ENCODE results near the gene CFAP298. TPM values are rescaled to one million over a fixed set of nuclear protein-coding genes. Genes with fewer than 3 reads are reported as not detected.
A peak's percentile ranks its signal among the peaks of the same experiment; 100 is the strongest.

Gene CFAP298
- total RNA-seq, 1 experiment from 2014 or later = 28.9 TPM

DNA sequence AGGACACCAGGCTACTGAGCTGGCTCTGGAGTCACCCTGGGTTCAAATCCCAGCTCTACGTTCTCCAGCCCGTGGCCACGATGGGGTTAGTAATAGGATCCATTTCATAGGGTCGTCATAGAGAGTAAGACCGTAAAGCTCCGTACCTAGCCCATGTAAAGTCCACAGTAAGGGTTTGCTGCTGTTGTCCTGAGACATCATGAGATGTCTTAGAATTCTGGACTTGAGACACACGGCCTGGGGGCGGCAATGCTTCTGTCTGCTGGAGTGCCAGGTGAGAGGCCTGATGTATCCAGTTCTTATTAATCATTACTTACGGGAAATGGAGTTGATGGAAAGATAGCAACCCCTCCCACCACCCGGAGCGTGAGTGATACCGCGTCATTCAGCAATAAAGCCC is 30.4 kb downstream of the CFAP298 start:
- DNase-seq = no peak
- intact Hi-C loops (cut with micrococcal nuclease; ENCODE audit: unreplicated experiment) = no loop called here
- Mint-ChIP-seq H3K27me3 (ENCODE audit: unreplicated experiment) (no peaks in the 10 kb centered on the region), H3K4me3 (ENCODE audit: low read depth, unreplicated experiment) (no peak overlapping the region), H3K9me3 (ENCODE audit: low read depth, unreplicated experiment) (no peaks in the 10 kb centered on the region), H3K4me1 (ENCODE audit: low read depth, unreplicated experiment) (no peaks in the 10 kb centered on the region), H3K27ac (ENCODE audit: unreplicated experiment) (no peak overlapping the region), H3K36me3 (ENCODE audit: insufficient read depth, unreplicated experiment) (no peaks in the 10 kb centered on the region)
- no TSS peak for BruUV-seq (replicated peaks)
- CTCF ChIA-PET = interaction anchor here (0.6 kb wide), 1 partner anchor 27 kb away, joined by 3 read pairs; no protein-coding TSS in a partner anchor
- TF ChIP-seq CTCF (IDR thresholded peaks at IDR 0.05; ENCODE audit: unreplicated experiment) = no peak

- Mint-ChIP-seq H3K4me3 (ENCODE audit: low read depth, unreplicated experiment) (no peak overlapping the region), H3K4me1 (ENCODE audit: low read depth, unreplicated experiment) (no peaks in the 10 kb centered on the region), H3K36me3 (ENCODE audit: insufficient read depth, unreplicated experiment) (no peaks in the 10 kb centered on the region), H3K27me3 (ENCODE audit: unreplicated experiment) (no peaks in the 10 kb centered on the region), H3K9me3 (ENCODE audit: low read depth, unreplicated experiment) (no peaks in the 10 kb centered on the region), H3K27ac (ENCODE audit: unreplicated experiment) (no peak overlapping the region)
- BruUV-seq (replicated peaks) = no TSS peak
- no peak for DNase-seq
- TF ChIP-seq CTCF (IDR thresholded peaks at IDR 0.05; ENCODE audit: unreplicated experiment) = no peak
- CTCF ChIA-PET = no interaction called here
- intact Hi-C loops (cut with micrococcal nuclease; ENCODE audit: unreplicated experiment) = no loop called here
These were observed 31.2 kb downstream of the CFAP298 start for GRCh38 chr21:32580949-32581348.

DNA sequence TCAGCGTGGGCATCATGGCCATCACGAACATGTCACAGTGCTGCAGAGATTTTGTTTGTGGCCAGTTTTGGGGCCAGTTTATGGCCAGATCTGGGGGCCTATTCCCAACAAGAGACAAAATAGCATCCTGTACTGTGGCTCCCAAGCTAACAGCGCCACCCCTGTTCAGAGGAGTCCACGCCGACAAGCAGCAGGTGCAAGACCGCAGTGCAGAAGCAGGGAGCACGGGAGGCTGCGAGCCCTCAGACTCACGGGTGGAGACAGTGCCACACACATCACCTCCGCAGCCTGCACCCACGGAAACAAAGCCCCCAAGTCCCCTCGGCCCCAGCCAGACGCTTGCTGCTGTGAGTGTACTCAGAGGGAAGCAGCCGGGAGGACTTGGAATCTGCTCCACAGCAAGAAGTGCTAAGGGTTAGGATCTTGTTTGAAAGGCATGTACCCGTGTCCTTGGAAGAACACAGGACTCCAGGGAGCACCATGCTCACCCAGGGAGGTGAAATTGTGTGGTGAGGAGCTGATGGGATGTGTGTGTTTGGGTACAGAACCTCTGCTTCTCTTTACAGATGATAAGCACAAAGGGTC is 34.0 kb downstream of the CFAP298 start:
- H3K27me3 Mint-ChIP-seq (ENCODE audit: unreplicated experiment) = no peaks in the 10 kb centered on the region
- H3K36me3 Mint-ChIP-seq (ENCODE audit: insufficient read depth, unreplicated experiment) = no peaks in the 10 kb centered on the region
- no peak for TF ChIP-seq CTCF (IDR thresholded peaks at IDR 0.05; ENCODE audit: unreplicated experiment)
- H3K9me3 Mint-ChIP-seq (ENCODE audit: low read depth, unreplicated experiment) = no peaks in the 10 kb centered on the region
- CTCF ChIA-PET = interaction anchor here (0.6 kb wide), 1 partner anchor 176 kb away, joined by 3 read pairs; no protein-coding TSS in a partner anchor
- no peak overlapping the region for H3K27ac Mint-ChIP-seq (ENCODE audit: unreplicated experiment)
- peak; percentile 19 for DNase-seq
- BruUV-seq (replicated peaks) = no TSS peak
- H3K4me3 Mint-ChIP-seq (ENCODE audit: low read depth, unreplicated experiment) = no peak overlapping the region
- intact Hi-C loops (cut with micrococcal nuclease; ENCODE audit: unreplicated experiment) = no loop called here
- no peaks in the 10 kb centered on the region for H3K4me1 Mint-ChIP-seq (ENCODE audit: low read depth, unreplicated experiment)

DNA sequence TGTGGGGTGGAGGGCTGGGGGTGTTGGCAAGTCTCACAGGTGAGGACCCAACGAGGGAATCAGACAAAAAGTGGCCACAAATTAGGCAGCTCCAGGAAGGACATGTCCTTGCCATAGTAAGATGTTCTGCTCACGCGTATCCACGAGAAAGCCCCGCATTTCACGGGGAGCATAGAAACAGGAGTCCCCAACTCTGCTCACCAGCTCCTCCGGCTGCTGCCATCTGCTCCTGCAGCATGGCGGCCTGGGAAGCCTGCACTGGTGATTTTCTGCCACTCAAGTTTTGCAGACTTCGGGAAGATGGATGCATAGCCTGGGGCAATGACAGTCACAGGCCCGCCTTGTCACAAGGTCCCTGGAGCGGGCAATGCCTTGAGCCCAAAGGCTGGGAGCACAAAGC is 36.2 kb downstream of the CFAP298 start:
- intact Hi-C loops (cut with micrococcal nuclease; ENCODE audit: unreplicated experiment) = no loop called here
- CTCF ChIA-PET = no interaction called here
- DNase-seq = no peak
- H3K27ac Mint-ChIP-seq (ENCODE audit: unreplicated experiment) = no peak overlapping the region
- H3K36me3 Mint-ChIP-seq (ENCODE audit: insufficient read depth, unreplicated experiment) = no peaks in the 10 kb centered on the region
- BruUV-seq (replicated peaks) = no TSS peak
- H3K27me3 Mint-ChIP-seq (ENCODE audit: unreplicated experiment) = no peaks in the 10 kb centered on the region
- H3K4me3 Mint-ChIP-seq (ENCODE audit: low read depth, unreplicated experiment) = no peak overlapping the region
- no peak for TF ChIP-seq CTCF (IDR thresholded peaks at IDR 0.05; ENCODE audit: unreplicated experiment)
- no peaks in the 10 kb centered on the region for H3K9me3 Mint-ChIP-seq (ENCODE audit: low read depth, unreplicated experiment)
- H3K4me1 Mint-ChIP-seq (ENCODE audit: low read depth, unreplicated experiment) = no peaks in the 10 kb centered on the region
